AG10803 (cell line): ENCODE data around the gene CELSR1.

Experiments used
- DNase-seq: peaks from one replicate; pipeline ENCODE4 v3.0.0; 2010; ENCODE audit warnings: low read depth
- H3K4me3 ChIP-seq: 2 replicates; pipeline ENCODE4 v1.5.1; 2011; ENCODE audit warnings: mild to moderate bottlenecking, low read length, control low read depth
- CTCF ChIP-seq: conservative IDR thresholded peaks from 2 replicates; pipeline ENCODE4 v1.5.1; 2011; ENCODE audit warnings: mild to moderate bottlenecking, low read length, control low read depth, inconsistent platforms

The CELSR1 gene

DNA sequence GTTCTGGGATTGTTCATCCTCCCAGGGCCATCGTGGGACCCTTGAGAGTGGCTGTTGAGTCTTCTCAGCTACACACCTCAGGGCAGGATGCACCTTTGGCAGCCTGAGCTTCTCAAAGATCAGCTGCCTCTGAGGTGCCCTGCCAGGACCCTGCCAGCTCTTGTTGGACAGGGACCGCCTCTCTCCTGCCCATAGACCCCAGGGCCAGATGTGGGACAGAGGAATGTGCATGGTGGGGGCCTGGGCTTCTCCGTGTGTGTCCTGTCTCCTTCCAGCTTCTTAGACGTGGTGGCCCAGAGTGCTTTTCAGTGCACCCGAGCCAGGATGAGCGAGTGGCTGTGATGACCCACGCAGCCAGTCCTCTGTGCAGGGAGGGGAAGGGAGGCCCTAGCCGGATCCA, 207.8 kb downstream of the CELSR1 start:
- TF ChIP-seq CTCF: no peak
- H3K4me3 ChIP-seq: no peak overlapping the region
- no peak for DNase-seq

- H3K4me3 ChIP-seq: no peak overlapping the region
- TF ChIP-seq CTCF: no peak
- DNase-seq: no peak
Measured at GRCh38 chr22:46328797-46329196, 208.6 kb downstream of the CELSR1 start.

GRCh38 chr22:46327691-46328465, 209.5 kb downstream of the CELSR1 start:
- TF ChIP-seq CTCF: no peak
- no peak overlapping the region for H3K4me3 ChIP-seq
- no peak for DNase-seq

DNA sequence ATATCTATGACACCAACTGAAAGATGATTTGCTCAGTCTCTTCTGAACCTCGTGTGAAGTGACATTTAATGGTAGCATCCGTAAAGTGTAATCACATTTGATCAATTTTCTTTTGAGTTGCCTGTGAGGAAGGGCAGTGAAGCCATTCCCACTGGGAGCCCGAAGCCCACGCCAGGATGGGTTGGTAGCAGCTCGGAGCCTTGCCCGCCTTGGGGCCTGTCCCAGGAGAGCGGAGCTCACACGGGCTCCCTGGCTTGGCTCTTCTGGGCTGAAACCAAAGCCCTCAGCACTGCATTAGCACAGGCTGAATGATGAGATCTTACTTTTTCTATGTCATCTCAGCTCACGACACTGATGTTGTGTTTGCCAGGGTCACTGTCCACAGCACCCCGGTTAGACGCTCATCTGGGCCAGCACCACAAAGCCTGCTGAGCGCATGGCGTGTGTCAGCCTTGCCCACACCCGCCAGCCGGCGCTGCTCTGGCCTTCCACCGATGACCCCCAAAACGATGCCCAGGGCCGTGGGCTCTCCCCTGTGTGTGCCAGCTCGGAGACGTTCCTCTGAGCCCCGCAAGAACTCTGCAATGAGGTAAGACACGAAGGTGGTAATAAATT, 211.2 kb downstream of the CELSR1 start:
- DNase-seq: no peak
- H3K4me3 ChIP-seq: no peak overlapping the region
- no peak for TF ChIP-seq CTCF

DNA sequence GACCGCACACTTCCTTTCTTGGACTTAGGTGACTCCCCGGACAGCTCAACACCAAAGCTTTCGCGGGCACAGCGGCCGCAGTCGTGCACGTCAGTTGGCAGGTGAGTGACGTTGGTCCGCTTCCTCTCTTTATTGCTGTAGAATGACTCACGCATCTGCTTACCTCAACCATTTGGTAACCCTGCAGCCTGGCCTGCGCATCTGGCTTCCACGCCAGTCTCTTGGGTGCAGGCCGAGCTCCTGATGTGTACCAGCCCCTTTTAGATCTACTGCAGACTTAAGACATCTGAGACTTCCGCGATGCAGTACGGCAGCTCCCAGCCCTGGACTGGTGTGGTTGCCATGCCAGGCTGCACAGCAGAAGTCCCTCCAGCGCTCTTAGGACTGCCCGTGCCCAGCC, 214.3 kb downstream of the CELSR1 start:
- TF ChIP-seq CTCF: no peak
- H3K4me3 ChIP-seq: no peak overlapping the region
- DNase-seq: no peak

DNA sequence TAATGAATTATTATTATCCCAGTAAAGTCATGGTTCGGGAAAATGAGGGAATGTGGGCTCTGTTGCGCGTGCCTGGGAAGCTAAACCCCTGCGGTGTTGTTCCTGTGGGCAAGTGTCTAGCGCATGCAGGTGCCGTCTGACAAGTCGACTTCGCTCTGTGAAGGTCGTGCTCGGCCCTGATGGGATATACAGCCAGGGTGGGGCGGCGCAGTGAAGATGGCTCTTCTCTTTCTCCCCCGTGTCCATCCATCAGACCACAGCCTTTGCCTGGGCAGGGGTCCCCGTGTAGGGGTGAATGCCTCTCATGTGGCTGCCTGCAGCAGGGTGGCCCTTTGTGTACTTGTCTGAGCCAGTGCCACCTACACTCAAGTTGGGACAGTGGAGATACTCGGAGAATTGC, 214.7 kb downstream of the CELSR1 start:
- no peak overlapping the region for H3K4me3 ChIP-seq
- DNase-seq: no peak
- no peak for TF ChIP-seq CTCF

- no peak overlapping the region for H3K4me3 ChIP-seq
Measured at GRCh38 chr22:46320716-46321386, 216.6 kb downstream of the CELSR1 start.

More at GRCh38 chr22:46320716-46321386, 216.6 kb downstream of the CELSR1 start:
- DNase-seq: no peak
- no peak for TF ChIP-seq CTCF
